Endothelial cell of umbilical vein (primary cell): ENCODE measurements around the gene STX8. TPM values are rescaled to one million over a fixed set of nuclear protein-coding genes. Genes with fewer than 3 reads are reported as not detected.

ENCODE experiments used
- BruUV-seq: library from RNA; stranded (reverse); fragments of 400-500 nt; replicated peaks from 2 replicates; lab custom pipeline; 2021; lab: Mats Ljungman, UMichigan
- CTCF ChIA-PET: fragments of 300-600, 350-600 bp; sonication (Branson Sonifier 250); formaldehyde crosslinking; loops from one replicate; lab custom pipeline; 2021; ENCODE audit warnings: antibody characterized with exemption, inconsistent platforms; lab: Charles Lee
- POLR2A ChIA-PET: fragments of 300-600, 350-600 bp; sonication (Branson Sonifier 250); formaldehyde crosslinking; loops from one replicate; lab custom pipeline; 2021; ENCODE audit warnings: antibody characterized with exemption, inconsistent platforms; lab: Charles Lee
- DNase-seq: peaks from one replicate; pipeline ENCODE4 v3.0.0-alpha.2; 2011; ENCODE audit warnings: low read depth, low spot score
- FAIRE-seq: peaks from 2 replicates; lab custom pipeline; 2011; peaks lifted over from hg19 to GRCh38; lab: Jason Lieb, UNC
- H2AFZ ChIP-seq: 2 replicates; pipeline ENCODE4 v1.6.0; 2012; ENCODE audit warnings: low read depth, low read length, control low read depth, inconsistent platforms
- H3K27ac ChIP-seq: 2 replicates; pipeline ENCODE4 v1.5.1; 2011; ENCODE audit warnings: low read depth, mild to moderate bottlenecking, control low read depth, low read length, moderate library complexity; ENCODE audit not compliant: insufficient read depth
- H3K27me3 ChIP-seq, 2 experiments: 2 replicates each; pipeline versions ENCODE4 v1.6.0 to v1.6.1; 2011; ENCODE audit warnings: low read length in 2 of 2, mixed read lengths in 1 of 2; ENCODE audit not compliant: control insufficient read depth in 2 of 2, insufficient read depth in 2 of 2
- H3K36me3 ChIP-seq, 2 experiments: 2 replicates in 1 of 2; 3 replicates in 1 of 2; pipeline ENCODE4 v1.5.1; 2011; ENCODE audit warnings: low read length in 2 of 2, mild to moderate bottlenecking in 1 of 2, moderate library complexity in 1 of 2; ENCODE audit not compliant: control insufficient read depth in 2 of 2, insufficient read depth in 2 of 2; ENCODE audit errors: extremely low read depth in 1 of 2
- H3K4me1 ChIP-seq: 3 replicates; pipeline ENCODE4 v1.5.1; 2011; ENCODE audit warnings: mild to moderate bottlenecking, low read length; ENCODE audit not compliant: control insufficient read depth, insufficient read depth; ENCODE audit errors: extremely low read depth
- H3K4me2 ChIP-seq: 2 replicates; pipeline ENCODE4 v1.6.1; 2011; ENCODE audit warnings: low read length, control low read depth, mixed read lengths; ENCODE audit not compliant: insufficient read depth
- H3K4me3 ChIP-seq, 3 experiments: fragments of 200-600 bp in 1 of 3; sonication (generic), shearing (Covaris generic) in 1 of 3; replicated peaks in 1 of 3; 2 replicates each; pipeline ENCODE4 v1.5.1; 2011 to 2016; ENCODE audit warnings: control low read depth in 3 of 3, low read length in 3 of 3, mild to moderate bottlenecking in 2 of 3, inconsistent platforms in 1 of 3, low read depth in 1 of 3, moderate library complexity in 1 of 3; ENCODE audit not compliant: insufficient read depth in 1 of 3
- H3K79me2 ChIP-seq: 2 replicates; pipeline ENCODE4 v1.6.0; 2012; ENCODE audit warnings: low read length, inconsistent platforms; ENCODE audit not compliant: control insufficient read depth, insufficient read depth
- H3K9ac ChIP-seq: replicated peaks from 2 replicates; pipeline ENCODE3; 2011; ENCODE audit warnings: low read length, control low read depth; ENCODE audit not compliant: insufficient read depth; ENCODE audit errors: extremely low read depth
- H3K9me1 ChIP-seq: replicated peaks from 3 replicates; pipeline ENCODE4 v1.6.0; 2011; ENCODE audit warnings: mild to moderate bottlenecking, low read length; ENCODE audit not compliant: control insufficient read depth, insufficient read depth; ENCODE audit errors: extremely low read depth
- H3K9me3 ChIP-seq: replicated peaks from 2 replicates; pipeline ENCODE4 v1.5.1; 2012; ENCODE audit warnings: low read length, inconsistent platforms; ENCODE audit not compliant: control insufficient read depth, insufficient read depth
- H4K20me1 ChIP-seq: replicated peaks from 2 replicates; pipeline ENCODE3; 2011; ENCODE audit warnings: mild to moderate bottlenecking, low read length; ENCODE audit not compliant: control insufficient read depth, insufficient read depth; ENCODE audit errors: extremely low read depth
- CTCF ChIP-seq, 2 donors: IDR thresholded peaks; 1 replicate in 1 of 2; 2 replicates in 1 of 2; pipeline ENCODE4 v1.5.1; 2011; ENCODE audit warnings: low read length in 2 of 2, mild to moderate bottlenecking in 2 of 2, moderate library complexity in 2 of 2, control low read depth in 1 of 2, inconsistent platforms in 1 of 2, low read depth in 1 of 2; ENCODE audit not compliant: insufficient read depth in 1 of 2; ENCODE audit errors: extremely low read depth in 1 of 2
- EZH2 ChIP-seq: IDR thresholded peaks from 2 replicates; pipeline ENCODE4 v1.6.1; 2012; ENCODE audit warnings: borderline replicate concordance, low read depth, mild to moderate bottlenecking, moderate library complexity, low read length, inconsistent platforms; ENCODE audit not compliant: severe bottlenecking
- FOS ChIP-seq: IDR thresholded peaks from 2 replicates; pipeline ENCODE4 v1.6.1; 2011; ENCODE audit warnings: mild to moderate bottlenecking, low read length, moderate library complexity, borderline replicate concordance; ENCODE audit not compliant: insufficient read depth
- GATA2 ChIP-seq: IDR thresholded peaks from 2 replicates; pipeline ENCODE4 v1.7.0; 2011; ENCODE audit warnings: low read depth, mild to moderate bottlenecking, moderate library complexity, mixed read lengths, low read length; ENCODE audit not compliant: insufficient read length, insufficient read depth
- JUN ChIP-seq: IDR thresholded peaks from 2 replicates; pipeline ENCODE4 v1.6.1; 2011; ENCODE audit warnings: borderline replicate concordance, low read depth; ENCODE audit not compliant: insufficient read length, insufficient read depth
- MAX ChIP-seq: IDR thresholded peaks from 2 replicates; pipeline ENCODE4 v1.6.1; 2011; ENCODE audit not compliant: insufficient read depth, insufficient read length
- MYC ChIP-seq: IDR thresholded peaks from one replicate; pipeline ENCODE4 v1.6.1; 2011; ENCODE audit warnings: mild to moderate bottlenecking, low read depth, low read length
- POLR2A ChIP-seq: IDR thresholded peaks from 2 replicates; pipeline ENCODE4 v1.6.1; 2012; ENCODE audit warnings: low read depth, mild to moderate bottlenecking, control low read depth, low read length
- POLR2AphosphoS5 ChIP-seq: IDR thresholded peaks from 2 replicates; pipeline ENCODE4 v1.6.1; 2012; ENCODE audit warnings: low read depth, mild to moderate bottlenecking, control low read depth, low read length, moderate library complexity; ENCODE audit not compliant: insufficient read depth
- dilution Hi-C: fragments of 300-500 bp; cut with MboI; formaldehyde crosslinking; loops from one replicate; pipeline ENCODE4 v1.15.0; 2019; ENCODE audit warnings: low sequenced_read_pairs; ENCODE audit not compliant: extremely low pct_ligation_motif_present
- intact Hi-C: fragments of 100-400 bp; cut with micrococcal nuclease; formaldehyde crosslinking; loops from one replicate; pipeline ENCODE4 v1.10.0; 2022
- polyA plus RNA-seq, 4 experiments: library from polyadenylated mRNA; depleted of rRNA in 3 of 4; stranded (reverse) in 3 of 4; unstranded in 1 of 4; fragments of >200 nt; gene quantifications; 2 replicates each; pipeline versions ENCODE4 v1.2.1 to v1.2.3, GENCODE V29; 2011 to 2012; ENCODE audit warnings: missing spikeins in 1 of 4
- total RNA-seq: library from RNA; stranded (reverse); gene quantifications from 2 replicates; pipeline ENCODE4 v1.2.3, GENCODE V29; 2021

Gene STX8
- total and polyA plus RNA-seq, 2 donors (not counting 3 experiments of a cell fraction or from before 2014, with no cell fraction given) = 25.9 to 67.3 TPM

GRCh38 chr17:9468937-9469336 is 106.7 kb downstream of the STX8 start:
- Histone ChIP-seq H3K9ac (no peak overlapping the region), H3K4me1 (peaks cover 26% of the 10 kb centered on the region), H3K4me3 (no peak overlapping the region), H4K20me1 (no peaks in the 10 kb centered on the region), H3K36me3 (no peaks in the 10 kb centered on the region), H3K9me3 (no peaks in the 10 kb centered on the region), H3K4me2 (no peak overlapping the region), H3K9me1 (no peaks in the 10 kb centered on the region), H3K79me2 (no peaks in the 10 kb centered on the region), H2AFZ (no peak overlapping the region), H3K27me3 (no peaks in the 10 kb centered on the region), H3K27ac (no peak overlapping the region)
- intact Hi-C loops = no loop called here
- no TSS peak for BruUV-seq
- FAIRE-seq = no peak
- ChIA-PET CTCF (interaction anchor here (1.1 to 2.0 kb wide), 4 partner anchors 10 to 53 kb away, joined by 3 to 8 read pairs (median 4); no protein-coding TSS in a partner anchor), POLR2A (no interaction called here)
- DNase-seq = no peak
- no peak for TF ChIP-seq POLR2A
- no peak for TF ChIP-seq FOS
- no peak for TF ChIP-seq EZH2
- no peak for TF ChIP-seq CTCF (IDR thresholded peaks at IDR 0.05; ENCODE audit: extremely low read depth in 1 of 2, insufficient read depth in 1 of 2, low read depth in 1 of 2, low read length in 2 of 2)
- TF ChIP-seq JUN = no peak
- no peak for TF ChIP-seq MAX
- TF ChIP-seq POLR2AphosphoS5 = no peak
- TF ChIP-seq MYC = no peak
- TF ChIP-seq GATA2 = no peak
- dilution Hi-C loops = no loop called here
